Measurements from ENCODE around the gene RNF208.

RNF208 gene

DNA sequence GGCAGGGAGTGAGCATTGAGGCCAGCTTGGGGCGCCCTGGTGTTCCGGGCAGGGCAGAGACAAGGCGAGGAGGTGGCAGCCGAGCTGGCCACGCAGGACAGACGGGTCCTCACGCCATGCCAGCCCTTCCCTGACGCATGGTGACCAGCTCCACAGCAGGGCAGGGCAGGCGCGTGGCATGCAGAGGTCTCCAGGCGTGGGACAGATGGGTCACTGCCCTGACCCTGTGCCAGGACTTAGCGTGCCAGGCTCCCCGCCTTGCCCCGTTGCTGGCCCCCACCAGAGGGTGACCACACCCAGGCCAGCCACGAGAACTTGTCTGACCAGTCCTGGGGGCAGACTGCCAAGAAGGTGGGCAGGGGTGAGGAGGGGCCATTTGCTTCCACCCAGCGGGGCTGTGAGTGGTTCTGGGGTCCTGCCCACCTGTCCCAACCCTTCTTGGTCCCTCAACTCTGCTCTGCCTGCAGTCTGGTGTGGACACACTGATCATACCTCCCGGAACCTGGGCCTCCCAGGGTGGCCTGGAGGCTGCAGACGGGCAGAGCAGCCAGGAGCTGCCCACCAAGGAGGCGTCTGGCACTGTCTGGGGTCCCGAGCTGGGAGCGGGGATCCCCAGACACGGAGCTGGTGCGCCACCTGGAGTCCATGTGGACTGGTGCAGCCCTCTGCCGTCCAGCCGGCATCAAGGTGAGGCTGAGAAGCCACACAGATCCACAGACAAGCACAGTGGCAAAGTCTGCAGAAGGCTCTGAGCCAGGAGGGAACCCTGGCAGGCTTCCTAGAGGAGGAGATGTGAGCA is 5.2 kb upstream of the RNF208 start, which contains the start of gene RNF224:
Gene RNF224, plus strand, starts transcription at position 449 of the 799 bp plus-strand sequence. CDS start 834 bp downstream, outside the sequence.
- peak; percentile 21 for DNase-seq (ENCODE audit: low read depth)
- TF ChIP-seq, protein P1, sequence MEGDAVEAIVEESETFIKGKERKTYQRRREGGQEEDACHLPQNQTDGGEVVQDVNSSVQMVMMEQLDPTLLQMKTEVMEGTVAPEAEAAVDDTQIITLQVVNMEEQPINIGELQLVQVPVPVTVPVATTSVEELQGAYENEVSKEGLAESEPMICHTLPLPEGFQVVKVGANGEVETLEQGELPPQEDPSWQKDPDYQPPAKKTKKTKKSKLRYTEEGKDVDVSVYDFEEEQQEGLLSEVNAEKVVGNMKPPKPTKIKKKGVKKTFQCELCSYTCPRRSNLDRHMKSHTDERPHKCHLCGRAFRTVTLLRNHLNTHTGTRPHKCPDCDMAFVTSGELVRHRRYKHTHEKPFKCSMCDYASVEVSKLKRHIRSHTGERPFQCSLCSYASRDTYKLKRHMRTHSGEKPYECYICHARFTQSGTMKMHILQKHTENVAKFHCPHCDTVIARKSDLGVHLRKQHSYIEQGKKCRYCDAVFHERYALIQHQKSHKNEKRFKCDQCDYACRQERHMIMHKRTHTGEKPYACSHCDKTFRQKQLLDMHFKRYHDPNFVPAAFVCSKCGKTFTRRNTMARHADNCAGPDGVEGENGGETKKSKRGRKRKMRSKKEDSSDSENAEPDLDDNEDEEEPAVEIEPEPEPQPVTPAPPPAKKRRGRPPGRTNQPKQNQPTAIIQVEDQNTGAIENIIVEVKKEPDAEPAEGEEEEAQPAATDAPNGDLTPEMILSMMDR (conservative IDR thresholded peaks at IDR 0.05; ENCODE audit: low read depth, low read length), result peak; percentile 94
- H3K4me3 ChIP-seq (ENCODE audit: low read length), result no peak within 1 kb of the TSS

DNA sequence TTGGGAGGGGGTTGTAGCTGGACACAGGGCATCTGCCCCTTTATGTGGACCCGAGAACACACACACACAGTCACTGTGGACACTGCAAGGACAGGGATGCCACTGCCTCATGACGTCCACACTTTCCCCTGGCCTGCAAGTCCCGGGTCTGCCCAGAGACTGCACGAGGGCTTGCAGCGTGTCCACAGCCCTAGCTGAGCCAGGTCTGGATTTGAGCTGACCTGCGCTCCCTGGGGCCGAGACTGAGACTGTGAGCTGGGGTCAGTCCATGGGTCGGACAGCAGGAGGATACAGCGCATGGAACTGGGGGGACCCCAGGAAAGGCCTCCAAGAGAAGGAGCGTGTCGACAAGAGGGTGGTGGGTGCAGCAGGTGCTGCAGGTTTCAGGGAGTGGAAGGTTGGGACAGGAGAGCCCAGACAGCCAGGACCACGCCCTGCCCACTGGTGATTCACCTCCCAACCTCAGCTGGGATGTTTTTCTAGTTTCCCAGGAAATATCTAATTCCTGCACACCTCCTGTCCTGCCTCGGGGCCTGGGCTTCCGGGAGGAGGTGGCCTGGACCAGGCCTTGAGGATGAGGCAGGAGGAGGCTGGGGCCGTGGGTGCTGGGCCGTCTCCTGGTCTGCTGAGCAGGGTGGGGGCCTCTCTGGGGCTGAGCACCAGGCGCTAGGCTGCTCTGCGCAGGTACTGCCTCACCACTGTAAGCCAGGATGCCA is 4.5 kb upstream of the RNF208 start:
- DNase-seq (ENCODE audit: low read depth), result no peak
- no peak overlapping the region for H3K4me3 ChIP-seq (ENCODE audit: low read length)
- TF ChIP-seq, protein P1 (conservative IDR thresholded peaks at IDR 0.05; ENCODE audit: low read depth, low read length), result no peak

DNA sequence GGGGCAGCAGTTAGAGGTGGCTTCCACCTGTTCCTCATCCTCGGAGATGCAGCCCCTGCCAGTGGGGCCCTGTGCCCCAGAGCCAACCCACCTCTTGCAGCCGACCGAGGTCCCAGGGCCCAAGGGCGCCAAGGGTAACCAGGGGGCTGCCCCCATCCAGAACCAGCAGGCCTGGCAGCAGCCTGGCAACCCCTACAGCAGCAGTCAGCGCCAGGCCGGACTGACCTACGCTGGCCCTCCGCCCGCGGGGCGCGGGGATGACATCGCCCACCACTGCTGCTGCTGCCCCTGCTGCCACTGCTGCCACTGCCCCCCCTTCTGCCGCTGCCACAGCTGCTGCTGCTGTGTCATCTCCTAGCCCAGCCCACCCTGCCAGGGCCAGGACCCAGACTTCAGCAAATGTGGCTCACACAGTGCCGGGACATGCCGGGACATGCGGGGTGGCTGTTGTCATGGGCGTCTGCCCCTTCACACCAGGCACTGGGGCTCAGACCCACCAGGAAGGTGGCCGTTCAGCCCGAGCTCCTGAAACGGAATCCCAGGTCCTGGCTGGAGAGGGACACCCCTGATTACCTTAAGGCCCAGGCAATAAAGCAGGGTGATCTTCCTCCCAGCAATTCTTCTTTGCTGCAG is 3.8 kb upstream of the RNF208 start:
- TF ChIP-seq, protein P1 (conservative IDR thresholded peaks at IDR 0.05; ENCODE audit: low read depth, low read length), result no peak
- H3K4me3 ChIP-seq (ENCODE audit: low read length), result no peak overlapping the region
- DNase-seq (ENCODE audit: low read depth), result no peak

DNA sequence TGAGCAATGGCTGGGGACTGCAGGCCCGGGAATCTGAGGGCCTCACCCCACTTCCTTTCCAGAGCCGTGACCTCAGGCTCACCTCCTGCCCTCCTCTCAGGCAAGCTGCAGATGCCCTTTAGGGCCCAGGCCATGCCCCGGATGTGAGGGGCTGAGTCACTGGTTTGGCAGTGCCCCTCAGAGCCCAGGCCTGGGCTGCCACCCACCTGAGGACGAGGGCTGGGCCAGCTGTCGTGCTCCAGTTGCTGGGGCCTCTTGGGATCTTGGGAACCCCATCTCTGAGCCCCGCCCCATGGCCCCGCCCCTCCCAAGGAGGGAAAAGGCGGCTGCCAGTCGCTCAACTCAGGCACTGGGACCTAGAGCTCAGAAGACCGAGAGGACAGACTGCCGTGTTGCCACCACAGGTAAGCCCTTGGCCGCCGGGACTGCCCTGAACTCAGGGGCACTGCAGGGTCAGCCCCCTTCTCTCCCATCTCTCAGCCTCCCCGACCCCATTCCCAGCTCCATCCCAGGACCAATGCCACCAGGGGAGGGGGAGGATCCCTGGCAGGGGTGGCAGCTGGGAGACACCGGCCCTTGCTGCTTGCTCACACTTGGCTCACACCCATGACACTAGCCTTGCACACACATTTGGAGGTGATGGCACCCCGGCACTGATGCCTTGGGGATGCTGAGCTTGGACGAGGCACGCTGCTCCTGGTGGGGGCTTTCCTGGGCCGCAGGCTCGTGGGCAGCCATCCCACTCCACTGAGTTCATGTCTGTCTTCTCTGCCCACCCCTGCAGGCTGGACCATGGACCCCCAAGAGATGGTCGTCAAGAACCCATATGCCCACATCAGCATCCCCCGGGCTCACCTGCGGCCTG is 3.0 kb upstream of the RNF208 start, which contains the start of gene CYSRT1:
Gene CYSRT1, plus strand, starts transcription at position 345 of the 865 bp plus-strand sequence. Its CDS starts 448 bp downstream, at position 793.
- peak within 1 kb of the TSS; percentile 77 for H3K4me3 ChIP-seq (ENCODE audit: low read length)
- TF ChIP-seq, protein P1 (conservative IDR thresholded peaks at IDR 0.05; ENCODE audit: low read depth, low read length), result no peak
- DNase-seq (ENCODE audit: low read depth), result no peak

DNA sequence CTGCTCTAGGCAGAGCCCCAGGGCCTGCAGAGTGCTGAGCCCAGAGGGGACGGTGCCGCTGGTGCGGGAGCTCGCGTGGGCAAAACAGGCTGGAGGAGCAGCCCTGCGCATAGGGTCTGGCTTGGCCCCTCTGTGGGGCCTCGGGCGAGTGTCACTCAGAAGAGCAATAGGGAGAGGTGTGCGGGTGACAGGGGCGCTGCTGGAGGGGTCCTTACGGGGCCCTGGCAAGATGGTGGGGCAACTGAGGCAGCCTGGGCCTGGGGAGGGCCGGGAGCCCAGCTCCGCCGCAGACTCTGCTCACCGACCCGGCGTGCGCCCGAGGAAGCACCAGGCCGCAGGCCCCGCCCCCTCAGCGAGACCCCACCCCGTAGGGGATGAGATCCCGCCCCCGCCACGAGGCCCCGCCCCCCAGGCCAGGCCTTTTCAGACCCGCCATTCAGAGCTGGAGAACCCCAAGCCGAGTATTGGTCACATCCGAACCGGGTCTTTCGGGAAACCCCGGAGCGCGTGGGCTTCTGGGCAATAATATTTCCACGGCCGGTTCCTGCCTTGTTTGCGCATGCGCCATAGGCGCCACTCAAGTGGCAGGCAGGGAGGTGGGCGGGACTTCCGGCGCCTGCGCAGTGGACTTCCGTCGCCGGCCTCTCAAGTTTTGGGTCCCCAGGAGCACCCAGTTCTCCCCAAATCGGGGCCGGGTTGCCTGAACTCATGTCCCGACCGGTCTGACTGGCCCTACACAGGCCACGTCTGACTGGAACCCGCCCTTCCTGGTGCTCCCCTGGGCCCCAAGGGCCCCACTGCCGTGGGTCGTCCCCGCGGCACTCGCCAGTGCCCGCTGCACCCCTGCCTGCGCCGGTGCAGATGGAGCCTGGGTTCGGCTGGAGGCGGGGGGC is 1.3 kb upstream of the RNF208 start:
- TF ChIP-seq, protein P1 (conservative IDR thresholded peaks at IDR 0.05; ENCODE audit: low read depth, low read length), result no peak
- peak overlapping the region; percentile 77 for H3K4me3 ChIP-seq (ENCODE audit: low read length)
- DNase-seq (ENCODE audit: low read depth), result peak; percentile 90
